Upper lobe of left lung (tissue), 4 donors: ENCODE measurements around the gene ABCA12.

Source experiments
- EP300 ChIP-seq, 4 donors: sonication (generic); formaldehyde crosslinking; IDR thresholded peaks; one replicate each; pipeline ENCODE4 v1.5.1; 2017; ENCODE audit warnings: antibody characterized with exemption in 4 of 4, control low read depth in 2 of 4
- POLR2A ChIP-seq, 4 donors: fragments of 450-650 bp; IDR thresholded peaks; one replicate each; pipeline ENCODE4 v1.5.1; 2016 to 2017; ENCODE audit warnings: antibody characterized with exemption in 4 of 4, mild to moderate bottlenecking in 2 of 4

DNA sequence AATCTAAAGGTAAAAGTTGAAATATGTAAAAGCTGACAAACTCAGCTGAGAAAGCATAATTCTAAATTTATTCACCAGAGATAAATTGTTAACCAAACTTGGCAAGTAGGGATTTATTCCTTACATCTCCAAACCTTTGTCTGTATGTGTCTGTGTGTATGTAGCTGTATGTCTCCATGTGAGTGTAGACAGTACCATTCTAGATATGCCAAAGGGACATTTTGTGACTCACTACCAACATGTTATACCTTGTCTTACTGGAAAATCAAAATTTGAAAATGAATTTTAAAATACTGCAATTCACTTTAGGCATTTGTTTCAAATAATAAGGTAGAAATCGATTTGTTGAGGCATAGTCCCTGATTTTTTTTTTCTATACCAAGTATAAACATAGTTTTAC, 102.1 kb downstream of the ABCA12 start:
- no peak for TF ChIP-seq EP300 (IDR thresholded peaks at IDR 0.05)
- TF ChIP-seq POLR2A (IDR thresholded peaks at IDR 0.05): no peak
